Spinal cord (tissue), 10 donors: ENCODE data around the gene PAQR4. TPM values are rescaled to one million over a fixed set of nuclear protein-coding genes. Genes with fewer than 3 reads are reported as not detected.

Experiments used
- DNase-seq, 6 donors: peaks; one replicate each; pipeline versions ENCODE4 v3.0.0 to v3.0.0-alpha.2; 2013 to 2015; ENCODE audit warnings: low spot score in 6 of 6, low read depth in 4 of 6
- H3K27ac ChIP-seq: one replicate; pipeline ENCODE4 v1.5.1; 2013; ENCODE audit warnings: low read depth, low read length, control low read depth
- H3K27me3 ChIP-seq: one replicate; pipeline ENCODE4 v1.6.1; 2013; ENCODE audit warnings: low read length; ENCODE audit not compliant: control insufficient read depth, insufficient read depth
- H3K36me3 ChIP-seq: one replicate; pipeline ENCODE4 v1.6.1; 2013; ENCODE audit warnings: low read length; ENCODE audit not compliant: control insufficient read depth, insufficient read depth
- H3K4me1 ChIP-seq: one replicate; pipeline ENCODE4 v1.6.1; 2013; ENCODE audit warnings: low read length; ENCODE audit not compliant: control insufficient read depth, insufficient read depth
- H3K4me3 ChIP-seq: one replicate; pipeline ENCODE4 v1.5.1; 2013; ENCODE audit warnings: low read depth, low read length, control low read depth
- H3K9me3 ChIP-seq: one replicate; pipeline ENCODE4 v1.6.1; 2013; ENCODE audit warnings: low read length; ENCODE audit not compliant: control insufficient read depth, insufficient read depth
- WGBS: methylation state at CpG from one replicate; pipeline ENCODE4 v1.1.5; 2013; ENCODE audit warnings: missing lambda C conversion rate; ENCODE audit not compliant: insufficient coverage; 5-methylcytosine and 5-hydroxymethylcytosine counted together
- polyA plus RNA-seq, 2 donors: library from polyadenylated mRNA; unstranded; fragments of 120-200 nt; gene quantifications; one replicate each; pipeline ENCODE4 v1.2.1, GENCODE V29; 2013; ENCODE audit not compliant: insufficient read length in 2 of 2
- total RNA-seq, 2 donors: library from RNA; depleted of rRNA in 1 of 2; stranded (reverse); fragments of 120-200 nt in 1 of 2; fragments of >200 nt in 1 of 2; gene quantifications; one replicate each; pipeline versions ENCODE4 v1.2.3 to v1.2.4, GENCODE V29; 2013 to 2014
- donor health status: healthy.

PAQR4 gene
- total and polyA plus RNA-seq, 4 donors: 22.6 to 82.4 (median 50.2) TPM

DNA sequence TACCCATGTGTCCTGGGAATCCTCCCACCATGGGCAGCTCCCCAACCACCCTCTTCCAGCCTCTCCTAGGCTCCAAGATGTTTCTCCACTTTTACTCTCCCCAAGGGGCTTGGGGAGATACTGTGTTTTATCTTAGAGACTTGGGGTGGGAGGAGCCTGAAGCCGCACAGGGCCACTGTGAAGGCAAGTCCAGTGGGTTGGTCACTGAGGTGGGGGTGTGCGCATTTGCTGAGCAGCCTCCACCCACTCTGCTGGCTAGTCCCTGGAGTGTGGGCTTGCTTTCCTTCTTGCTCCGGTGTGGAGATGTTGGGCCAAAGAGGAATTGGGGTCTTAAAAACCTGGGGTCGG, 39.5 kb downstream of the PAQR4 start:
- WGBS: 21% methylated on average over 4 of the region's 4 CpGs
- H3K4me1 ChIP-seq: peaks cover 17% of the 10 kb centered on the region
- peaks cover 86% of the 10 kb centered on the region for H3K27me3 ChIP-seq
- no peak overlapping the region for H3K27ac ChIP-seq
- no peak overlapping the region for H3K4me3 ChIP-seq
- no peaks in the 10 kb centered on the region for H3K9me3 ChIP-seq
- no peak for DNase-seq
- no peaks in the 10 kb centered on the region for H3K36me3 ChIP-seq

DNA sequence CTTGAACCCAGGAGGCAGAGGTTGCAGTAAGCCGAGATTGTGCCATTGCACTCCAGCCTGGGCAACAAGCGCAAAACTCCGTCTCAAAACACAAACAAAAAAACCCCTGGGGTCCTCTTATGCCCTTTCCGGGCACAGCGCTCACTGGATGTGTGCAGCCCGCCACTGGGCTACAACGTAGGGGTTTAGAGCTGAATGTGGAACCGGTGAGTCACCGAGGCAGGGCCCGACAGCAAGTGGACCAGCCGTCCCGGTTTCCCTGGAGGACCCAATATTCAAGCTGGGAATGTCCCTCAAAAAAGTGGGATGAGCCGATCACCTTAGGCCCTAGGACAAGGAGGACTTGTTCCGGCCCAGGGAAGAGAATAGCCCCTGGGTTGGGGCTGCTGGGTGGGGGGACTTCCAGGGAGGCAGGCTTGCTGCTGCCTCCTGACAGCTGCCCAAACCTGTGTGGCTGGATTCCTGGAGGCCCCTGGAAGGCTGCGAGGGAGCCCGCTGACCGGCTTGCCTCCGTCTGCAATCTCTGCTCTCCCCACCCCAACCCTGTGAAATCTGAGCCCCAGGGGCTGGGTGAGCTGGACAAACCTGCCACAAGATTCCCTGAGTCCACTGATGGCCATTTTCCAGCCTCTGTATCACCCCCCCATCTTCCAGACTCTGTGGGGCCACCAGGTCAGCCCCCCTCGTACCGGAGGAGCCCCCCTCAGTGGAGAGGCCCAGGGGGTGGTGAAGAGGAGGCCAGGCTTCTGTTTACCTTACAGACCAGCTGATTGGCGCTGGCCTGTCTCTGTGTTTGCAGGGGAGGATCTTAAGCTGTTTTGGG, 40.6 kb downstream of the PAQR4 start:
- WGBS: 16% methylated on average over 16 of the region's 21 CpGs
- no peaks in the 10 kb centered on the region for H3K36me3 ChIP-seq
- H3K27ac ChIP-seq: no peak overlapping the region
- peaks cover 94% of the 10 kb centered on the region for H3K27me3 ChIP-seq
- peaks cover 13% of the 10 kb centered on the region for H3K4me1 ChIP-seq
- DNase-seq: no peak
- H3K9me3 ChIP-seq: no peaks in the 10 kb centered on the region
- no peak overlapping the region for H3K4me3 ChIP-seq

- Histone ChIP-seq H3K4me3 (no peak overlapping the region), H3K9me3 (no peaks in the 10 kb centered on the region), H3K36me3 (no peaks in the 10 kb centered on the region), H3K27me3 (peaks cover 93% of the 10 kb centered on the region), H3K4me1 (peaks cover 11% of the 10 kb centered on the region), H3K27ac (no peak overlapping the region)
- 94% methylated on average over 7 of the region's 8 CpGs for WGBS
- DNase-seq: no peak
These were observed 41.4 kb downstream of the PAQR4 start for GRCh38 chr16:3010510-3010909.

GRCh38 chr16:3012246-3012645, 43.1 kb downstream of the PAQR4 start:
- Histone ChIP-seq H3K4me1 (peaks cover 11% of the 10 kb centered on the region), H3K9me3 (no peaks in the 10 kb centered on the region), H3K36me3 (no peaks in the 10 kb centered on the region), H3K27ac (no peak overlapping the region), H3K4me3 (no peak overlapping the region), H3K27me3 (peaks cover 82% of the 10 kb centered on the region)
- 6% methylated on average over 19 of the region's 19 CpGs for WGBS
- no peak for DNase-seq

DNA sequence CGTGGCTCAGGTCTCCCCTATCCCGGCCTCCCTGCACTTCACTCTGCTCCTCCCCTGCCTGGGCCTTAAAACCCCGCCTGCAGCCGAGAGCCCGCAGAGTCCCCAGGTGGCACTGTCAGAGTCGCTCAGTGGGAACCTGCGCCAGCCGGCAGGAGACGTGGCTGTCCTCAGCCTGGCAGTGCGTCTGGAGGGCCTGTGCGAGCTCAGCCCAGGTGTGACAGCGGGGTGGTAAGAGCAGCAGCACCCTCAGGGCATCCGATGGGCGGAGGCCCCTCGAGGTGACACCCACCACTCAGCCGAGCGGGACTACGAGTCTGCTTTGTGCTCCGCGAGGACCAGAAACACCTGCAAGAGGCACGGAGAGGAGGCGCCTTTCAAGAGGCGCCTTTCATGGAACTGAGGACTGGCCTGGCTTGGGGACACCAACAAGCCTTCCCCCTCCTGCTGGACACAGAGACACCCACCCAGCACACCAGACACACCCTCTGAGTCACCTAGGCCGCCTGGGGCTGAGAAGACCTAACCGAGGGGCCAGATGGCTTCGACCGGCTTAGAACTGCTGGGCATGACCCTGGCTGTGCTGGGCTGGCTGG, 43.8 kb downstream of the PAQR4 start, which contains the start of gene CLDN9:
Gene CLDN9 (plus strand): TSS at position 96 of the 593 bp plus-strand sequence. CDS start 440 bp downstream, at position 536.
- Histone ChIP-seq H3K4me1 (peaks cover 16% of the 10 kb centered on the region), H3K27ac (no peak within 1 kb of the TSS), H3K9me3 (no peaks in the 10 kb centered on the region), H3K27me3 (peaks cover 82% of the 10 kb centered on the region), H3K4me3 (no peak within 1 kb of the TSS), H3K36me3 (no peaks in the 10 kb centered on the region)
- DNase-seq: no peak
- WGBS: 12% methylated on average over 27 of the region's 27 CpGs

DNA sequence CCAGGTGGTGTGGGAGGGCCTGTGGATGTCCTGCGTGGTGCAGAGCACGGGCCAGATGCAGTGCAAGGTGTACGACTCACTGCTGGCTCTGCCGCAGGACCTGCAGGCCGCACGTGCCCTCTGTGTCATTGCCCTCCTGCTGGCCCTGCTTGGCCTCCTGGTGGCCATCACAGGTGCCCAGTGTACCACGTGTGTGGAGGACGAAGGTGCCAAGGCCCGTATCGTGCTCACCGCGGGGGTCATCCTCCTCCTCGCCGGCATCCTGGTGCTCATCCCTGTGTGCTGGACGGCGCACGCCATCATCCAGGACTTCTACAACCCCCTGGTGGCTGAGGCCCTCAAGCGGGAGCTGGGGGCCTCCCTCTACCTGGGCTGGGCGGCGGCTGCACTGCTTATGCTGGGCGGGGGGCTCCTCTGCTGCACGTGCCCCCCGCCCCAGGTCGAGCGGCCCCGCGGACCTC, 44.4 kb downstream of the PAQR4 start:
- Histone ChIP-seq H3K9me3 (no peaks in the 10 kb centered on the region), H3K4me1 (peaks cover 22% of the 10 kb centered on the region), H3K27me3 (peaks cover 82% of the 10 kb centered on the region), H3K36me3 (no peaks in the 10 kb centered on the region), H3K27ac (no peak overlapping the region), H3K4me3 (no peak overlapping the region)
- DNase-seq: no peak
- WGBS: 27% methylated on average over 27 of the region's 27 CpGs

GRCh38 chr16:3013998-3014690, 45.0 kb downstream of the PAQR4 start:
- no peak overlapping the region for H3K4me3 ChIP-seq
- no peak for DNase-seq
- WGBS: 53% methylated on average over 9 of the region's 12 CpGs
- H3K27ac ChIP-seq: no peak overlapping the region
- H3K4me1 ChIP-seq: peaks cover 22% of the 10 kb centered on the region
- H3K27me3 ChIP-seq: peaks cover 82% of the 10 kb centered on the region
- H3K9me3 ChIP-seq: no peaks in the 10 kb centered on the region
- H3K36me3 ChIP-seq: no peaks in the 10 kb centered on the region

DNA sequence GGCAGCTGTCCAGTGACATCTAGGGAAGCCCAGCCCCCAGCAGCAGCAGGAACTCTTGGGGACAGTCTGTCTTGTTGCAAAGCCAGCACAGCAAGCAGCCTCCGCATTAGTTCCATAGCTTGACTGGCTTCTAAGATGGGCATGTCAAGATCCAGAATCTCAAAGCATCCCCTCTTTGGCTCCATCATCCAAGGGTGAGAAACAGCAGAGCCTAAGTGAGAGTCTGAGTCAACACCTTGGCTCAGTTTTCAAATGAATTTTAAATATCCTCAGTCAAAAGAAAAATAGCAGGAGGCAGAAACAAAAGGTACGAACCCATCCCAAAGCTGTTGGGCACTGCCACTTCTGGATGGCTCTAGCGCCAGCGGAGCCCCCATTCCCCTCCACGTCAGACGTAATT, 45.8 kb downstream of the PAQR4 start:
- no peaks in the 10 kb centered on the region for H3K36me3 ChIP-seq
- WGBS: 79% methylated on average over 4 of the region's 6 CpGs
- H3K4me1 ChIP-seq: peaks cover 27% of the 10 kb centered on the region
- no peak overlapping the region for H3K27ac ChIP-seq
- DNase-seq: no peak
- peaks cover 83% of the 10 kb centered on the region for H3K27me3 ChIP-seq
- H3K4me3 ChIP-seq: no peak overlapping the region
- H3K9me3 ChIP-seq: no peaks in the 10 kb centered on the region

DNA sequence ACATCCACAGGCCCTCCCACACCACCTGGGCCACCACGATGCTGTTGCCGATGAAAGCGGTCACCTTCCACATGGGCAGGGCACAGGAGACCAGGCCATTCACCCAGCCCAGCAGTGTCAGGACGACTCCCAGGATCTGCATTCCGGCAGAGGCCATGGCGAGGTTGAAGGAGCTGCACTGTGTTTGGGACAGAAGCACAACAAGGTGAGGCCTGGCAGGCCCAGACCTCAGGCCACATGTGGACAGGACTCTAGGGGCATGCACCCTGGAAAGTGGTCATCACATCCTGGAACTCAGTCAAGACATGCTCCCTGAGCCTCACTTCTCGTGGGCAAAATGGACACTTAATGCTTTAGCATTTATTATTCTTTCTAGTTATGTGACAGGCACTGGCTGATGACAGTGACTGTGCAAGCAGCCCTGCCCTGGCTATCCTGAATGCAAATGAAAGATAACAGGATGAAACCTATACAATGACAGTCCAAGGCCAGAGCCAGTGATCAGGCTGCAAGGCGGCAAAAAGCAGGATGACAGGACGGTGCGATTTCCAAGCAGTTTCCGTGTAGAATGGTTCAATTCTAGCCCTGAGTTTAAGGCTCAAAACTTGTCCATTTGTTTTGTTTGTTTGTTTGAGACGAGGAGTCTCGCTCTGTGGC, 46.8 kb downstream of the PAQR4 start:
- no peak overlapping the region for H3K27ac ChIP-seq
- 80% methylated on average over 12 of the region's 13 CpGs for WGBS
- no peaks in the 10 kb centered on the region for H3K36me3 ChIP-seq
- H3K27me3 ChIP-seq: peaks cover 80% of the 10 kb centered on the region
- DNase-seq: no peak
- peaks cover 36% of the 10 kb centered on the region for H3K4me1 ChIP-seq
- no peak overlapping the region for H3K4me3 ChIP-seq
- no peaks in the 10 kb centered on the region for H3K9me3 ChIP-seq
